ENCODE measurements around the gene MRM2. TPM values are rescaled to one million over a fixed set of nuclear protein-coding genes. Genes with fewer than 3 reads are reported as not detected.

Gene MRM2
- total RNA-seq, 2 donors from 2014 or later, result 13.2 to 13.7 TPM

DNA sequence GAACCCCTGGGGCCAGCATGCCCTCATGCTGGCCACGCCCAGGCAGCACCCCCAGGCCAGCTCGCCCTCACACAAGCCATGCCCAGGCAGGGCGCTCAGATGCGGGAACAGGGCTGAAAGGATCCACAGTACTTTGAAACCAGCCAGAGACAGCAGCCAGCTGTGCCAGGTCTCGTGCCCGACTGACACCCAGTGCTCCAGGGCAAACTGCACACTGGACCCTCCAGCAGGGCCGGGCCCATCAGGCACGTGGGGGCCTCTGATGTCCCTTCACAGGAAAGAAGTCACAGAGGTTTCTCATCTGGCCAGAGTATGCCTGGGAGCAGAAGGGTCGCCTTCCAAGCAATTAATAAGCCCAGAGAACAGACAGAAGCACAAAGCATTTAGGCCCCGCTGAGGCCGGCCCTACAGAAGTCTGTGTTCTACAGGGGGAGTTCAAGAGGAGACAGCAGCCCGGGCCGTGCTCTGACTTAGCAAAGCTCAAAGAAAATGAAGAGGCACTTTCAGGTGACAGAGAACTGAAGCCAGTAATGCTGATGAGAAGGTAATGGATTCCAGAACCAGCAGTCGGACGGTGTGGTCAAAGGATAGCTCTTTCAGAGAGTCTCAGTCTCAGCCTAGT lies 30.6 kb downstream of the MRM2 start:
- Histone ChIP-seq H3K4me1 (peaks cover 0 to 11% of the 10 kb centered on the region in 2 donors), H3K4me3 (no peak overlapping the region), H3K9me3 (no peaks in the 10 kb centered on the region), H3K27ac (no peak overlapping the region), H3K27me3 (no peaks in the 10 kb centered on the region), H3K36me3 (peaks cover 42% of the 10 kb centered on the region)
- DNase-seq (ENCODE audit: low spot score), result no peak
- TF ChIP-seq, protein P1, sequence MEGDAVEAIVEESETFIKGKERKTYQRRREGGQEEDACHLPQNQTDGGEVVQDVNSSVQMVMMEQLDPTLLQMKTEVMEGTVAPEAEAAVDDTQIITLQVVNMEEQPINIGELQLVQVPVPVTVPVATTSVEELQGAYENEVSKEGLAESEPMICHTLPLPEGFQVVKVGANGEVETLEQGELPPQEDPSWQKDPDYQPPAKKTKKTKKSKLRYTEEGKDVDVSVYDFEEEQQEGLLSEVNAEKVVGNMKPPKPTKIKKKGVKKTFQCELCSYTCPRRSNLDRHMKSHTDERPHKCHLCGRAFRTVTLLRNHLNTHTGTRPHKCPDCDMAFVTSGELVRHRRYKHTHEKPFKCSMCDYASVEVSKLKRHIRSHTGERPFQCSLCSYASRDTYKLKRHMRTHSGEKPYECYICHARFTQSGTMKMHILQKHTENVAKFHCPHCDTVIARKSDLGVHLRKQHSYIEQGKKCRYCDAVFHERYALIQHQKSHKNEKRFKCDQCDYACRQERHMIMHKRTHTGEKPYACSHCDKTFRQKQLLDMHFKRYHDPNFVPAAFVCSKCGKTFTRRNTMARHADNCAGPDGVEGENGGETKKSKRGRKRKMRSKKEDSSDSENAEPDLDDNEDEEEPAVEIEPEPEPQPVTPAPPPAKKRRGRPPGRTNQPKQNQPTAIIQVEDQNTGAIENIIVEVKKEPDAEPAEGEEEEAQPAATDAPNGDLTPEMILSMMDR (IDR thresholded peaks at IDR 0.05), result no peak

DNA sequence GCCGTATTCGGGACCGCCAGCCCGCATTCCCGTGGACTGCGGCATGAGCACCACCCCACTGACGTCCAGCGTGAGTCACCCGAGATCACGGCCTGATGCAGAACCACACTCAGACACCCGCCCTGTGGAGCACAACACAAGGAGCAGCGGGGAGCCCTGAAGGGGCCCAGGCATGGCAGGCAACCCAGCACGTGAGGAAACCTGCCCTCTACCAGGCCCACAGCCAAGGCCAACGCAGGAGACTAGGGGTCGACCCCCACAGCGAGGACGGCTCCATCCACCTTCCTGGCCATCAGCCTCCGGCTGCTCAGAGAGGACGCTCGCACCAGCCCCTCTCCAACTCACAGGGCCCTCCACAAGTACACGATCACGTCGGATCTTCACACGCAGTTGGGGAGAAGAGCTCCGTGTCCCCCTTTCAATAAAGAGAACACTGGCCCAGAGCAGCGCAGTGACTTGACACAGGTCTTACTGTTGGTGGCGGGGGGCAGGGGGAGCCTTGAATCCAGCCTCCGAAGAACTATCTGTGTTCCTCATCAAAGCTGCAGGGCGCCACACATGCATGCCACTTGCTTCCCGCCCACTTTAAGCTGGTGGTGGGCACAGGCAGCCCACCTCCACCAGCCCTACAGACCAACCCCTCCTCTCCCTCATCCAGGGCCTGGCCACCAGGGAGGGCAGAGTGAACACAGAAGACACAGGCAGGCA lies 31.3 kb downstream of the MRM2 start:
- Histone ChIP-seq H3K9me3 (no peaks in the 10 kb centered on the region), H3K4me1 (peaks cover 0 to 11% of the 10 kb centered on the region in 2 donors), H3K36me3 (peaks cover 36% of the 10 kb centered on the region), H3K27ac (no peak overlapping the region), H3K27me3 (no peaks in the 10 kb centered on the region), H3K4me3 (no peak overlapping the region)
- TF ChIP-seq, protein P1 (IDR thresholded peaks at IDR 0.05), result no peak
- no peak for DNase-seq (ENCODE audit: low spot score)

DNA sequence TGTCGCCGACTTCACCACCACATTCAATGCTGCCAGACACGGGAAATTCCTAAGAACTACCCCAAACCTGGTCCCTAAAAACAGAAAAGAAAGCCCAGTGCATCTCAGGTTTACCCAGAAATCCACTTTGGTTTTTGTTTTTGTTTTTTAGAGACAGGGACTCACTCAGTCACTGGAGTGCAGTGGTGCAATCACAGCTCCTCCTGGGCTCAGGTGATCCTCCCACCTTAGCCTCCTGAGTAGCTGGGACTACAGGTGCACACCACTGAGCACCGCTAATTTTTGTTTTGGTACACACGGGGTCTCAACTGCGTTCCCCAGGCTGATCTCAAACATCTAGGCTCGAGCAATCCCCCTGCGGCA lies 32.1 kb downstream of the MRM2 start:
- Histone ChIP-seq H3K4me3 (no peak overlapping the region), H3K27me3 (no peaks in the 10 kb centered on the region), H3K36me3 (peaks cover 32% of the 10 kb centered on the region), H3K27ac (no peak overlapping the region), H3K9me3 (no peaks in the 10 kb centered on the region), H3K4me1 (peaks cover 0 to 11% of the 10 kb centered on the region in 2 donors)
- TF ChIP-seq, protein P1 (IDR thresholded peaks at IDR 0.05), result no peak
- DNase-seq (ENCODE audit: low spot score), result no peak

DNA sequence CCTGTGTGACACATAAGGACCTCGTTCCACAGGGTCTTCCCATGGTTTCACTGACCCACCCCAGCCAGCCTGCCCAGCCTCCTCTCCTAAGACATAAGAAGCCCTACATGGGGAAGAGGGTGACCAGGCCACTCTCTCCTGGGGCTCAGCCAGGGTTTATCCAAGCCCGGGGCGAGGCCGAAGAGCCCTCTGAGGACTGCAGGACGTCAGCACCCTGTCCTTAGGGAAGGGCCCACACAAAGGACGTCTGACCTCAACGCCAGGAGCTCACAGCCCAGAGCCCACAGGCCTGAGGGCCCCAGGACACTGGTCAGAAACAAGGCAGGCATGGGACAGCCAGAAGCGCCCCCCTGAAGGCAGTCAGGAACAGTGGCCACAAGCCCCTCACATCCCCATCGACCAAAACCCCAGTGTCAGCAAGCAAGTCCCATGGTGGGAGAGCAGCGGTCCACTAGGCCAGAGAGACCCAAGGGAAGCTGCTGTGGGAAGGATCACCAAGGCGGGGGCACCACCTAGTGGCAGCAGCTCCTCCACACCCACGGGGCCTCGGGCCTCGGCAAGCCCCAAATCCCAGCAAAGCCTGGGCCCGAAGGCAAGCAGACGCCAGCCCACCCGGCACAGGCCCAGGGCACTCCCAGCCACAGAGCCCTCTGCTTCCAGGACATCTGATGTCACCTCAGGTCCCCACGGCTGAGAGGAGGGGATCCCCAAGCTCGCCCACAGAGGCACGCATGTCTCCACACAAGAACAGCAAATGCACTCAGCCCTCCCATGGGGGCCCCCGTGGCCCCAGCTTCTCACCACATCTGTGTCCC lies 32.7 kb downstream of the MRM2 start:
- TF ChIP-seq, protein P1 (IDR thresholded peaks at IDR 0.05), result peak; percentile 74 to 84
- Histone ChIP-seq H3K27ac (no peak overlapping the region), H3K36me3 (peaks cover 26% of the 10 kb centered on the region), H3K9me3 (no peaks in the 10 kb centered on the region), H3K27me3 (no peaks in the 10 kb centered on the region), H3K4me1 (peaks cover 0 to 8% of the 10 kb centered on the region in 2 donors), H3K4me3 (no peak overlapping the region)
- peak; percentile 66 for DNase-seq (ENCODE audit: low spot score)

DNA sequence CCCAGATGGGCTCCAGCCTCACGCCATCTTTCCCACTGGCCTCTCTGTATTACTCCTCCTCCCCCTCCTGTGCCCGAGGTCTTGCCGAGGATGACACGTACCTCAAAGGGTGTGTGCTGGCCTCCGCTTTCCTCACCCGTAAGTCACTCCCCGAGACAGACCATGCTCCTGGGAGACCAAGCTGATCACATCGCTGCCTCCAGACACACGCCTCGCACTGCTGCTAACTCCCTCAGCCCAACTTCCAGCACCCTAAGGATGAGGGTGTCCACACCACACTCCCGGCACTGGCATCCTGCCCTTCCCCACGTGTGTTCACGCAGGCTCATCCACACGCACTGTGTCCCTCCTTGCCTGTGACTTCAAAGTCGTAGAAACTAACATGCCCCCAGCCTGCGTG lies 33.3 kb downstream of the MRM2 start:
- TF ChIP-seq, protein P1 (IDR thresholded peaks at IDR 0.05), result no peak
- no peaks in the 10 kb centered on the region for H3K27me3 ChIP-seq
- peaks cover 24% of the 10 kb centered on the region for H3K36me3 ChIP-seq
- H3K4me3 ChIP-seq, result no peak overlapping the region
- H3K27ac ChIP-seq, result no peak overlapping the region
- H3K4me1 ChIP-seq, result peaks cover 0 to 6% of the 10 kb centered on the region in 2 donors
- DNase-seq (ENCODE audit: low spot score), result no peak
- H3K9me3 ChIP-seq, result no peaks in the 10 kb centered on the region
